Thyroid gland (tissue), 4 donors: ENCODE results near the gene SNAP47.

Experiments
- CTCF ChIP-seq, 6 experiments: fragments of 200-600 bp in 3 of 6; fragments of 450-650 bp in 3 of 6; sonication (generic) in 3 of 6; IDR thresholded peaks; one replicate each; pipeline ENCODE4 v1.5.1; 2016 to 2019; ENCODE audit warnings: antibody characterized with exemption in 6 of 6, mild to moderate bottlenecking in 2 of 6, inconsistent platforms in 1 of 6, moderate library complexity in 1 of 6
- POLR2A ChIP-seq, 2 donors: fragments of 450-650 bp; IDR thresholded peaks; one replicate each; pipeline ENCODE4 v1.6.1; 2017; ENCODE audit warnings: antibody characterized with exemption in 2 of 2, mild to moderate bottlenecking in 2 of 2, moderate library complexity in 1 of 2

- TF ChIP-seq CTCF (IDR thresholded peaks at IDR 0.05) = no peak
- no peak for TF ChIP-seq POLR2A (IDR thresholded peaks at IDR 0.05)
Measured at GRCh38 chr1:227760377-227760776, 25.1 kb downstream of the SNAP47 start.
